ENCODE measurements around the gene CYSTM1.

The CYSTM1 gene

DNA sequence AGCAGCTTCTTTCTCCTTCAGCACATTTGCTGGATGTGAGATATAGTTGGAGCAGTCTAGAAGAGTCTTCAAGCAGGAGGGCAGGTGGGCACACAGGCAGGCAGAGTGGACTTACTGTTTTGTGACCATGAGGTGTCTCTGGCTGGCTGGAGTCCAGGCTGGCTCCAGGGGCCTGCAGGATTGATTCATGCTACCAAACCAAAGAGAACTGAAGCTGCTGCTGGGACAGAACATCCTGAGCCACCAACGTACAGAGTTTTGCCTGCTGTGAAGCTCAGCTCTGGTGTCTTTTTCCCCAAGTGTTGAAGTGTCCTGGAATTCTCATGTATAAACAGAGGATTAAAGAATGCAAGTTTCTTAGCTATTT, 45.7 kb downstream of the CYSTM1 start:
- peak overlapping the region; percentile 37 for H3K9ac ChIP-seq (ENCODE audit: low read length)
- H3K4me1 ChIP-seq (ENCODE audit: control insufficient read depth, insufficient read depth, low read length) = peaks cover 94% of the 10 kb centered on the region
- H3K27me3 ChIP-seq (ENCODE audit: control insufficient read depth, insufficient read depth, low read length) = no peaks in the 10 kb centered on the region
- peaks cover 5% of the 10 kb centered on the region for H3K36me3 ChIP-seq (ENCODE audit: control insufficient read depth, insufficient read depth, low read length)
- no peak overlapping the region for H3K4me3 ChIP-seq (ENCODE audit: low read length)
- no peaks in the 10 kb centered on the region for H3K9me3 ChIP-seq (ENCODE audit: control insufficient read depth, low read length)

DNA sequence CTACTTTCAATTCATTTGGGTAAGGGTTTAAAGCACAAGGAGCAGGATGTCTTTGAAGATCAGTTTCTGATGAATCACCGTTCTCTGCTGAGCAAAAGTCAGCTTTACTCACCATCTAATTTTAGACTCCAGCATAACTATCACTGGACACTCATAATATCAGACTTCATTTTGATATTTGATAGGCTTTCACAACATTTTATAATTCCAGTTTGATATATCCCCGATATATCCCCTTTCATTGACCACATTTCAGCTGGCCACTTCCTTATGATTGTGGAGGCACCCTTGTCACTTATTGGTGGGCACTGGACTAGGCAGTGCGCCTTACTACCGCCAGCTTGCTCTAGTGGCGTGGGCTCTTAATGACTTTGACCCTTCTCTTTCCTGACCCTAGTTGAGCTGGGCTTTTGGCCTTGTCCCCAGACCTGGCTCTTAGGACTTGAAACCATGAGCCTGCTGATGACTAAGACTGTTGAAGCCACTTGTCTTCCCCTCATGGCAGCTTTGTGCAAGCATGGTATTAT, 46.8 kb downstream of the CYSTM1 start:
- no peaks in the 10 kb centered on the region for H3K27me3 ChIP-seq (ENCODE audit: control insufficient read depth, insufficient read depth, low read length)
- no peak overlapping the region for H3K9ac ChIP-seq (ENCODE audit: low read length)
- H3K4me3 ChIP-seq (ENCODE audit: low read length) = no peak overlapping the region
- peaks cover 5% of the 10 kb centered on the region for H3K36me3 ChIP-seq (ENCODE audit: control insufficient read depth, insufficient read depth, low read length)
- peaks cover 90% of the 10 kb centered on the region for H3K4me1 ChIP-seq (ENCODE audit: control insufficient read depth, insufficient read depth, low read length)
- no peaks in the 10 kb centered on the region for H3K9me3 ChIP-seq (ENCODE audit: control insufficient read depth, low read length)

DNA sequence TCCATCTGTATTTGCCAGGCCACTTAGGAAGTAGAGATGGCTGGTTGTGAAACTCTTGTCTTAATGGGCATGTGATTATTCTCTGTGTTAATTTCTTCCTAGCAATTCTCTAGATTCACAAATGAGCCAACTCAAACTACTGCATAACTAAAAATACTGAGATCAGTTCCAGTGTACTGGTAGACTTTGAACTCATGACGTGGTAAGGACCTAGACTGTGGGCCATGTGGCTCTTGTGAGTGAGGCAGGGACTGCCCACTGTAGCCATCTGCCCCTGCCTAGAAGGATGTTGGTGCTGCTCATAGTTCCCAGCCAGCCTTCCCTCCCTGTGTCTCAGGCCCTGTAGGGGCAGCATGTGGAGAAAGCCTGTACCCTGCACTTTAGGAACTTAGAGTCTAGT, 47.4 kb downstream of the CYSTM1 start:
- H3K27me3 ChIP-seq (ENCODE audit: control insufficient read depth, insufficient read depth, low read length) = no peaks in the 10 kb centered on the region
- peak overlapping the region; percentile 52 for H3K9ac ChIP-seq (ENCODE audit: low read length)
- peaks cover 5% of the 10 kb centered on the region for H3K36me3 ChIP-seq (ENCODE audit: control insufficient read depth, insufficient read depth, low read length)
- no peaks in the 10 kb centered on the region for H3K9me3 ChIP-seq (ENCODE audit: control insufficient read depth, low read length)
- H3K4me1 ChIP-seq (ENCODE audit: control insufficient read depth, insufficient read depth, low read length) = peaks cover 90% of the 10 kb centered on the region
- H3K4me3 ChIP-seq (ENCODE audit: low read length) = no peak overlapping the region

DNA sequence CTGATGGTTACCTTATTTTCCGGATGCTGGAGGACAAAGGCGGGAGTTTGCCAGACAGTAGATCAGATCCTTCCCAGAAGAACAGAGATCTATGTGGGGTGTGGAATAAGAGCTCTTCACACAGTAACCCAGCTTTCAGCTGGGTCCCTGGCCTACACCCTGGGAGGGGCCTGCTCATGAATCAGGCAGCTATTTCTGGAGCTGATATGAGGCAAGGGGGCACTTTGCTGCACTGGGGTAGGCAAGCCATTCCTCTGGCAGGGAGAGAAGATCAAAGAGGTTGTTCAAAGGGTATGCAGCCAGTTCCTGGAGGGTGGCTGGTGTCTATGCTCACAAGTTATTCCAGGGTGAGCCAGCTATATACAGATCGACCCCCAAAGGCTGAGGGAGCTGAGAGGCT, 48.6 kb downstream of the CYSTM1 start:
- Histone ChIP-seq H3K9me3 (ENCODE audit: control insufficient read depth, low read length) (no peaks in the 10 kb centered on the region), H3K9ac (ENCODE audit: low read length) (peak overlapping the region; percentile 52)

DNA sequence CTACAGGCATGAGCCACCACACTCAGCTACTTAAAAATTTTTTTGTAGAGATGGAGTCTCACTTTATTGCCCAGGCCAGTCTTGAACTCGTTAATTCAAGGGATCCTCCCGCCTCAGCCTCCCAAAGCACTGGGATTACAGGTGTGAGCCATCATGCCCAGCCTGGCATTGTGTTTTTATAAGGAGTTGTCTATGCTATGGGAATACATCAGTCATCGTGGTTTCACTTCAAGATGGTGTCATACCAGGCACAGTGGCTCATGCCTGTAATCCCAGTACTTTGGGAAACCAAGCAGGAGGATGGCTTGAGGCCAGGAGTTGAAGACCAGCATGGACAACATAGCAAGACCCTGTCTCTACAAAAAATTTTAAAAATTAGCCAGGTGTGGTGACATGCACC, 49.7 kb downstream of the CYSTM1 start:
- Histone ChIP-seq H3K4me3 (ENCODE audit: low read length) (no peak overlapping the region), H3K27me3 (ENCODE audit: control insufficient read depth, insufficient read depth, low read length) (no peaks in the 10 kb centered on the region), H3K4me1 (ENCODE audit: control insufficient read depth, insufficient read depth, low read length) (peaks cover 84% of the 10 kb centered on the region), H3K36me3 (ENCODE audit: control insufficient read depth, insufficient read depth, low read length) (peaks cover 5% of the 10 kb centered on the region), H3K9me3 (ENCODE audit: control insufficient read depth, low read length) (no peaks in the 10 kb centered on the region), H3K9ac (ENCODE audit: low read length) (no peak overlapping the region)

More for the DNA sequence above, 48.6 kb downstream of the CYSTM1 start:
- no peak overlapping the region for H3K4me3 ChIP-seq (ENCODE audit: low read length)
- H3K36me3 ChIP-seq (ENCODE audit: control insufficient read depth, insufficient read depth, low read length) = peaks cover 5% of the 10 kb centered on the region
- H3K27me3 ChIP-seq (ENCODE audit: control insufficient read depth, insufficient read depth, low read length) = no peaks in the 10 kb centered on the region
- peaks cover 90% of the 10 kb centered on the region for H3K4me1 ChIP-seq (ENCODE audit: control insufficient read depth, insufficient read depth, low read length)

DNA sequence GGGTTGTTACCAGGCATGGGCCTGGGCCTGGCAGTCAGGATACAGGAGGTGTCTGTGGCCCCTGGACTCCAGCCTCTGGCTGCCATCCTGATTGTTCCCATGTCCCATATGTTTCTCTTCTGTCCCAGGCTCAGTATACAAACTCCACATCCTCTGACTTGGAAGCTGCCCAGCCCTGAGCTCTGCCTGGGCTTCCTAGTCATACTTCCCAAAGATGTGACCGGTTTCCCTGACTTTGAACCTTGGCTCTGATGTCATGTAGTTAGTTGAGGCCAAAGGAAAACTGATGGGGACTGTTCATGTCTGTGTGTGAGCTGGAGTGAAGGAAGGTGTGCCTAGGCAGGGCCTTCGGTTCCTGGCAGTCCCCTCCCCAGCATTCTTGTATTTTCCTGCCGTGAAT, 50.4 kb downstream of the CYSTM1 start:
- Histone ChIP-seq H3K4me1 (ENCODE audit: control insufficient read depth, insufficient read depth, low read length) (peaks cover 83% of the 10 kb centered on the region), H3K4me3 (ENCODE audit: low read length) (no peak overlapping the region), H3K27me3 (ENCODE audit: control insufficient read depth, insufficient read depth, low read length) (no peaks in the 10 kb centered on the region), H3K9ac (ENCODE audit: low read length) (peak overlapping the region; percentile 1), H3K36me3 (ENCODE audit: control insufficient read depth, insufficient read depth, low read length) (peaks cover 5% of the 10 kb centered on the region), H3K9me3 (ENCODE audit: control insufficient read depth, low read length) (no peaks in the 10 kb centered on the region)

DNA sequence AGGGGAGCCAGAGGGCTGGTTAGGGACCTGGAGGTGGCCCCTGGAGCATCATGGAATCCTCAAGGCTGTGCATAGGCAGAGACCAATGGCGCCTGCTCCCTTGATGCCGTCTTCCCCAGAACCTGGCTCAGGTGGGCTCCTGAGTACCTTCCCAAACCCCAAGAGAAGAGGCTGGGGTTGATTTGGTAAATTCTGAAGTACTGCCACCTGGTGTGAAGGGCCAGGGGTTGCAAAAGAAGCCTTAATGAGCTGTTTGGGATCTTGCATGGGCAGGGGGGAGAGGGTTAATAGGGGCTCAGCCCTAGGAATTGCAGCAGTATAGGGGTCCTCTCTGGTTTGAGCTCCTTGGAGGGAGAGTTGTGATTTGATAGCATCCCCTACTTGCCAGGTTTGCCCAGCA, 52.1 kb downstream of the CYSTM1 start:
- H3K4me1 ChIP-seq (ENCODE audit: control insufficient read depth, insufficient read depth, low read length) = peaks cover 82% of the 10 kb centered on the region
- H3K27me3 ChIP-seq (ENCODE audit: control insufficient read depth, insufficient read depth, low read length) = no peaks in the 10 kb centered on the region
- no peaks in the 10 kb centered on the region for H3K36me3 ChIP-seq (ENCODE audit: control insufficient read depth, insufficient read depth, low read length)
- no peaks in the 10 kb centered on the region for H3K9me3 ChIP-seq (ENCODE audit: control insufficient read depth, low read length)
- H3K4me3 ChIP-seq (ENCODE audit: low read length) = no peak overlapping the region
- peak overlapping the region; percentile 59 for H3K9ac ChIP-seq (ENCODE audit: low read length)

DNA sequence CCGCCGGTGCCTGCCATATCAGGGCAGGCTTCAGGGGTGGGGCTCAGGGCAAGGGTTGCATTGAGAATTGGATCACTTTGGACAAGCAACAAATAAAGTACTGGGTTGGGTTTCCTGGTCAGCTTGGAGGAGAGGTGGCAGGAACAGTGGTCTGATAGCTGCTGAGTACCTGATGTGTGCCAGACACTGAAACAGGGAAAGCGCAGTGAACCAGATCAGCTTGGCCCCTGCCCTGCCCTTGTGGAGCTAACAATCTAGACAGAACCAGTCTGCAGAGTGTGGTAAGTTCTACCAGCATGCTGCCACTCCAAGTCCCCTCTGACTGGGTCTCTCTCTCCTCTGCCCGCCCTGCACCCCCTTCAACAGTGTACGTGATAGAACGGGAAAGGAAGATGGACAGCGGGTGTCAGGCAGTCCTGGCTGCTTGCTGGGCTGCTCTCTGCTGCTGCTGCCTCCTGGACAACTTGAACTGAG, 53.4 kb downstream of the CYSTM1 start:
- no peaks in the 10 kb centered on the region for H3K9me3 ChIP-seq (ENCODE audit: control insufficient read depth, low read length)
- peak overlapping the region; percentile 55 for H3K9ac ChIP-seq (ENCODE audit: low read length)
- peaks cover 71% of the 10 kb centered on the region for H3K4me1 ChIP-seq (ENCODE audit: control insufficient read depth, insufficient read depth, low read length)
- H3K36me3 ChIP-seq (ENCODE audit: control insufficient read depth, insufficient read depth, low read length) = no peaks in the 10 kb centered on the region
- no peaks in the 10 kb centered on the region for H3K27me3 ChIP-seq (ENCODE audit: control insufficient read depth, insufficient read depth, low read length)
- H3K4me3 ChIP-seq (ENCODE audit: low read length) = peak overlapping the region; percentile 4

DNA sequence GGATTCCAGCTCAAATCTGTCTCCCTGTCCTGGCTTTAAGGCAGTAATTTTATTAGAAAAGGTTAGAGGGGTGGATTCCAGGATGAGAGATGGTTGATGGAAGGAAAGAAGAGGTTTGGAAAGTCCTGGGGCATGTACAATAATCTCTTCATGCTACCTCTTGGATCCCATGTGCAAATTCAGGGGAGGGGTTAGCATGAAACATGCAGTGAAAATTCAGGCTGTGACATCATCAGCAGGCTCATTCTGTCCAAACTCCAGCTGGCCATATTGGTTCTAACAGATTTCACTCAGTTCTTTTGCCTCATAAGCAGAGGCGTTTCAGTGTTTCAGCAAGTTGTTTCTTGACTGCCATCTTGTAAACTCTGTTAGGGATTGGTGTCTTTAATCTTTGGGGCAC, 55.4 kb downstream of the CYSTM1 start:
- Histone ChIP-seq H3K4me1 (ENCODE audit: control insufficient read depth, insufficient read depth, low read length) (peaks cover 53% of the 10 kb centered on the region), H3K9me3 (ENCODE audit: control insufficient read depth, low read length) (no peaks in the 10 kb centered on the region), H3K27me3 (ENCODE audit: control insufficient read depth, insufficient read depth, low read length) (no peaks in the 10 kb centered on the region), H3K4me3 (ENCODE audit: low read length) (no peak overlapping the region), H3K9ac (ENCODE audit: low read length) (no peak overlapping the region), H3K36me3 (ENCODE audit: control insufficient read depth, insufficient read depth, low read length) (no peaks in the 10 kb centered on the region)

DNA sequence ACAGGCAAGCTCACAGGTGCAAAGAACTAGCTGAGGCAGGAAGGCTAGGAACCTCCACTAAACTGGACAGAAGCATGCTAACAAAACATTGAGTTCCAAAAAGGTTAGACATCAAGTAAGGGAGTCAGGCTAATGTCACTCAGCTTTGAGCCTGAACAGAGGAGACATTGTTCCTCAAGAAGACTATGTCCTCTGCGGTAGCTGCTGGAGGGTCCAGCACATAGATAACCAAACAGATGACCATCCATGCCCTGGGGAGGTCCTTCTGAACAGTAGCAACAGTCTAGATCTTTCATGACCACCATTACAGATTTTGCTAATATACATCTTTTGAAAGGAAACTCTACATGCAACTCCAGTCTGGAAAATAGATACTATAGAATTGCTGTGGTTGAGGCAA, 57.7 kb downstream of the CYSTM1 start:
- Histone ChIP-seq H3K9ac (ENCODE audit: low read length) (no peak overlapping the region), H3K4me3 (ENCODE audit: low read length) (no peak overlapping the region), H3K4me1 (ENCODE audit: control insufficient read depth, insufficient read depth, low read length) (peaks cover 56% of the 10 kb centered on the region), H3K9me3 (ENCODE audit: control insufficient read depth, low read length) (no peaks in the 10 kb centered on the region), H3K27me3 (ENCODE audit: control insufficient read depth, insufficient read depth, low read length) (no peaks in the 10 kb centered on the region), H3K36me3 (ENCODE audit: control insufficient read depth, insufficient read depth, low read length) (peaks cover 9% of the 10 kb centered on the region)

DNA sequence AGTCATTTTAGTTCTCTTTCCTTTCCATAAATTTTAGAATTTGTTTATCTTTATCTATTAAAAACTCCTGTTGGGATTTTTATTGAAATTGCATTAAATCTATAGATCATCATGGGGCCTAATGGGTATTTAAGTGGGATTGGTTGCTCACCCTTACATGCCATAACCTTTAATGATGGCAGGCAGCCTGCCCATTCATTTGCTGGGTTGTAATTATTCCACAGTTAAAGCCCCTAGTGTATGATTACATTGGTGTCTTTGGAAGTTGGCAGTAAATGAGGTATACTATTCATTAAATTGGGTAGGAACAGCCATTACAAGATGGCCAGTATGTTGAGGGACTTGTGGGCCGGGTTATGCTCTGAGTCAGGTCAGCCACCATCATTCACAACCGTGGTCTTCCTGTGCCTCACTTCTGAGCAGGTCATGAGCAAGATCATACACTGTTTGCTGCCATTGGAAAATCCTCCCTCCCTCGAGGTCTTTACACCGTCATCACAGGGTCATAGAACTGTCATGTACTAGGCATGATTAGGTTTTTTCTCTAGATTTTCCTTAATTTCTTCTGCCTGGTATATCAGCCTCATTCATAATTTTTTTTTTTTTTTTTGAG, 59.5 kb downstream of the CYSTM1 start:
- Histone ChIP-seq H3K9ac (ENCODE audit: low read length) (no peak overlapping the region), H3K4me1 (ENCODE audit: control insufficient read depth, insufficient read depth, low read length) (peaks cover 63% of the 10 kb centered on the region), H3K36me3 (ENCODE audit: control insufficient read depth, insufficient read depth, low read length) (peaks cover 9% of the 10 kb centered on the region), H3K9me3 (ENCODE audit: control insufficient read depth, low read length) (no peaks in the 10 kb centered on the region), H3K27me3 (ENCODE audit: control insufficient read depth, insufficient read depth, low read length) (no peaks in the 10 kb centered on the region), H3K4me3 (ENCODE audit: low read length) (no peak overlapping the region)

DNA sequence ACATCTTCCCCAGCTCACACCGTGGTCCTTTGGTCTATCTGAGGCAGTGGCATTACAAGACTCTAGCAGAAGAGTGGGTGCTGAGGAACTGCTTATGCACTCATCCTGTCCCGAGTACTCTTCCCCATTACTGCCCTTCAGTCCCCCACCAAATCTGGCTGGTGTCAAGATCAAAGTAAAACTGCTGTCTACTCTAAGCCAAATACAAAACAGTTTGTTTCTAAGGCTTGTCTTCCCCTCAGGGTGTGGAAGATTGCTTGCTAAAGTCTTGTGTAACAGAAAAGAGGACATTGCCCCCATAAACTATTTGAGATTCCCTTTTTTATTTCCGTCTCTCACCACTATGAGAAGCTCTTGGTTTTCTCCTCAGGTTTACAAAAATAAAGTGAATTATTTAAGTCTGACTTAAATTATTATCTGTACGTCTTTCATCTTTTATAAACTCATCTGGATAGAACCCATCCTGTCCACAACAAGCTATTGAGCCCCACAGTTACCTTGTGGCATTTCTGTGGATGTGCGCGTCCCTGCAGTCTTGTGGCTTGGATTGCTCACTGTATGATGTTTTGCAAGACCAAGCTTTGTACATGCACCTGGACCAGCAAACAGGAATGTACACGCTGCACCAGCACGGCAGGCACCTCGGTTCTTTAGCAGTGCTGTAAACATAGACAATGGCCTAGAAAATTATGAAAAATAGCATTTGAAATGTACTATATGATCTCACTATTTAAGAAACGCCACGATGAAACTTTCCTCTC, 61.0 kb downstream of the CYSTM1 start:
- Histone ChIP-seq H3K9ac (ENCODE audit: low read length) (no peak overlapping the region), H3K36me3 (ENCODE audit: control insufficient read depth, insufficient read depth, low read length) (peaks cover 9% of the 10 kb centered on the region)

More for the DNA sequence above, 61.0 kb downstream of the CYSTM1 start:
- Histone ChIP-seq H3K9me3 (ENCODE audit: control insufficient read depth, low read length) (no peaks in the 10 kb centered on the region), H3K4me3 (ENCODE audit: low read length) (no peak overlapping the region), H3K4me1 (ENCODE audit: control insufficient read depth, insufficient read depth, low read length) (peaks cover 66% of the 10 kb centered on the region), H3K27me3 (ENCODE audit: control insufficient read depth, insufficient read depth, low read length) (no peaks in the 10 kb centered on the region)

All from mucosa of stomach (tissue), 1 donor.